NB4 (cell line): ENCODE measurements around the gene ERBB4.

Source experiments
- DNase-seq: peaks from one replicate; pipeline ENCODE4 v3.0.0; 2010; ENCODE audit warnings: low read depth
- H3K4me3 ChIP-seq: one replicate; pipeline ENCODE4 v1.5.1; 2011; ENCODE audit warnings: mild to moderate bottlenecking, low read depth, low read length, moderate library complexity
- CTCF ChIP-seq: IDR thresholded peaks from one replicate; pipeline ENCODE4 v1.5.1; 2012; ENCODE audit warnings: low read depth, low read length
- MAX ChIP-seq: IDR thresholded peaks from 2 replicates; pipeline ENCODE4 v1.6.1; 2011; ENCODE audit warnings: low read depth, low read length
- MYC ChIP-seq: IDR thresholded peaks from 2 replicates; pipeline ENCODE4 v1.6.1; 2011; ENCODE audit warnings: low read depth, low read length
- POLR2A ChIP-seq: IDR thresholded peaks from 2 replicates; pipeline ENCODE4 v1.6.1; 2011; ENCODE audit warnings: mild to moderate bottlenecking; ENCODE audit not compliant: insufficient read length; ENCODE audit errors: extremely low read depth

ERBB4 gene

GRCh38 chr2:212489719-212490346 is 48.8 kb downstream of the ERBB4 start:
- DNase-seq, result no peak
- TF ChIP-seq POLR2A (no peak), CTCF (no peak), MYC (no peak), MAX (no peak)
- H3K4me3 ChIP-seq, result no peak overlapping the region

GRCh38 chr2:212488611-212489010 is 50.0 kb downstream of the ERBB4 start:
- no peak overlapping the region for H3K4me3 ChIP-seq
- no peak for TF ChIP-seq MAX
- TF ChIP-seq CTCF, result no peak
- no peak for TF ChIP-seq MYC
- TF ChIP-seq POLR2A, result no peak
- DNase-seq, result no peak

- TF ChIP-seq MYC (no peak), CTCF (no peak), MAX (no peak), POLR2A (no peak)
- DNase-seq, result no peak
- no peak overlapping the region for H3K4me3 ChIP-seq
Observed at GRCh38 chr2:212484563-212485080, 54.0 kb downstream of the ERBB4 start.

- DNase-seq, result no peak
Observed at GRCh38 chr2:212480447-212480846, 58.2 kb downstream of the ERBB4 start.

GRCh38 chr2:212477571-212477970 is 61.0 kb downstream of the ERBB4 start:
- DNase-seq, result no peak
- H3K4me3 ChIP-seq, result no peak overlapping the region
- TF ChIP-seq MAX, result no peak
- no peak for TF ChIP-seq CTCF
- no peak for TF ChIP-seq POLR2A
- no peak for TF ChIP-seq MYC

More at GRCh38 chr2:212480447-212480846, 58.2 kb downstream of the ERBB4 start:
- TF ChIP-seq POLR2A, result no peak
- TF ChIP-seq MAX, result no peak
- TF ChIP-seq MYC, result no peak
- no peak for TF ChIP-seq CTCF
- no peak overlapping the region for H3K4me3 ChIP-seq
